C4-2B (cell line): ENCODE measurements around the gene FCHSD1.

Source experiments
- H3K27ac ChIP-seq: fragments of 450-650 bp; 2 replicates; pipeline ENCODE4 v1.5.1; 2017
- ZFX ChIP-seq: fragments of 450-650 bp; IDR thresholded peaks from 2 replicates; pipeline ENCODE4 v1.6.1; 2017
- TF ChIP-seq, protein P1 (sequence below): fragments of 450-650 bp; conservative IDR thresholded peaks from 2 replicates; pipeline ENCODE4 v1.5.1; 2017; ENCODE audit warnings: mild to moderate bottlenecking

FCHSD1 gene

DNA sequence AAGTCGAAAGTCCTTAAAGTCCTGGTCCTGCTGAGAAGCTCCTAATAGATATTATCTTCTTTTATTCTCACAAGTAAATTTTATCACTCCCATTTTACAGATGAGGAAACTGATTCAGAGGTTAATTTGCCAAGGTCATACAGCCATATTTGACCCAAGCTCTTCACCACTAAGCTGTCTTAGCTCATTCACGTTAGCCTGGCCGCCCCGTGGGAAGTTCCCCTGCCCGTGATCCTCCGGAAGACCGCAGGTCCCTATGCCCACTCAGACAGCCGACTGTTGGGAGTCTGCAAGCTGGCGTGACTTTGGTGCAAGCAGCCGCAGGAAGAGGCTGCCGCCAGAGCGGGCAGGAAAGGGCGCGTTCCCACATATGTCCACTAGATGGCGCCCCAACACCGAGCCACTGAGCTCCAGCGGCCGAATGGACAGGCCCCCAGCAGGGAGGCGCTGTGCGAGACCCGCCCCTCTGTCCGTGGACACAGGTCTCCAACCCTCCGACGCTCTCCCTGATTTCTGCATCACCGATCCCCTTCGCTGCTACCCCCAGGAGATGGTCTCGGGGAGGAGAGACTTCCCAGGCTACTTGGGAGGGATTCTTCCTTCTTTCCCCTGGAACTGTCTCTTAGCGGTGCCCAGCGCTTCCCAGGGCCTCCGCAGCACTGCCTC lies 40.8 kb upstream of the FCHSD1 start:
- TF ChIP-seq, protein P1, sequence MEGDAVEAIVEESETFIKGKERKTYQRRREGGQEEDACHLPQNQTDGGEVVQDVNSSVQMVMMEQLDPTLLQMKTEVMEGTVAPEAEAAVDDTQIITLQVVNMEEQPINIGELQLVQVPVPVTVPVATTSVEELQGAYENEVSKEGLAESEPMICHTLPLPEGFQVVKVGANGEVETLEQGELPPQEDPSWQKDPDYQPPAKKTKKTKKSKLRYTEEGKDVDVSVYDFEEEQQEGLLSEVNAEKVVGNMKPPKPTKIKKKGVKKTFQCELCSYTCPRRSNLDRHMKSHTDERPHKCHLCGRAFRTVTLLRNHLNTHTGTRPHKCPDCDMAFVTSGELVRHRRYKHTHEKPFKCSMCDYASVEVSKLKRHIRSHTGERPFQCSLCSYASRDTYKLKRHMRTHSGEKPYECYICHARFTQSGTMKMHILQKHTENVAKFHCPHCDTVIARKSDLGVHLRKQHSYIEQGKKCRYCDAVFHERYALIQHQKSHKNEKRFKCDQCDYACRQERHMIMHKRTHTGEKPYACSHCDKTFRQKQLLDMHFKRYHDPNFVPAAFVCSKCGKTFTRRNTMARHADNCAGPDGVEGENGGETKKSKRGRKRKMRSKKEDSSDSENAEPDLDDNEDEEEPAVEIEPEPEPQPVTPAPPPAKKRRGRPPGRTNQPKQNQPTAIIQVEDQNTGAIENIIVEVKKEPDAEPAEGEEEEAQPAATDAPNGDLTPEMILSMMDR: peak; percentile 98
- no peak for TF ChIP-seq ZFX
- no peak overlapping the region for H3K27ac ChIP-seq

DNA sequence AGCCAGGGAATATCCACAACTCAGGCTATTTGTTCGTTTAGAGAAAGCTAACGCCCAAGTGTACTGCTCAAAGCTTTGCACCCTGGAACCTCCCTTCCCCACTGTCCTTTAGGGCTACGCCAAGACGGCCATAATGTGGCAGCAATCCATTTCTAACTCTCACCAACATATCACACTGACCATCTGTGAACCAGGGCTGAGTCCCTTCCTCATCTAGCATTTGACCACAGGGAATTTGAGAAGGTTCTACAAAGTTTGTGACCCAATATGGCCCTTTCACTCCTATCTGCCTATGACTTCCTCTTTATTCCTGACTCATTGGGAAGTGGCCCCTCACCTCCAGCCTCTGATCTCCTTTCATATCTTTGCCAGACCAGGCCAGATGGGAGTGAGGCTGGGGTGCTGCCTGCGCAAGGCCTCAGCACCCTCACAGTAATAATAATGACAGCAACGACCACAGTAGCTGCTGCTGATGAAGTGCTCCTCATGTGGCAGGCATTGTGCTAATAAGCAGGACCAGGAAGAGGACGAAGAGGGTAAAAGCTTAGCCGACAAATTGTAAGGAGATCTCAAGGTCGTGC lies 40.2 kb upstream of the FCHSD1 start:
- no peak for TF ChIP-seq ZFX
- TF ChIP-seq, protein P1: no peak
- no peak overlapping the region for H3K27ac ChIP-seq

DNA sequence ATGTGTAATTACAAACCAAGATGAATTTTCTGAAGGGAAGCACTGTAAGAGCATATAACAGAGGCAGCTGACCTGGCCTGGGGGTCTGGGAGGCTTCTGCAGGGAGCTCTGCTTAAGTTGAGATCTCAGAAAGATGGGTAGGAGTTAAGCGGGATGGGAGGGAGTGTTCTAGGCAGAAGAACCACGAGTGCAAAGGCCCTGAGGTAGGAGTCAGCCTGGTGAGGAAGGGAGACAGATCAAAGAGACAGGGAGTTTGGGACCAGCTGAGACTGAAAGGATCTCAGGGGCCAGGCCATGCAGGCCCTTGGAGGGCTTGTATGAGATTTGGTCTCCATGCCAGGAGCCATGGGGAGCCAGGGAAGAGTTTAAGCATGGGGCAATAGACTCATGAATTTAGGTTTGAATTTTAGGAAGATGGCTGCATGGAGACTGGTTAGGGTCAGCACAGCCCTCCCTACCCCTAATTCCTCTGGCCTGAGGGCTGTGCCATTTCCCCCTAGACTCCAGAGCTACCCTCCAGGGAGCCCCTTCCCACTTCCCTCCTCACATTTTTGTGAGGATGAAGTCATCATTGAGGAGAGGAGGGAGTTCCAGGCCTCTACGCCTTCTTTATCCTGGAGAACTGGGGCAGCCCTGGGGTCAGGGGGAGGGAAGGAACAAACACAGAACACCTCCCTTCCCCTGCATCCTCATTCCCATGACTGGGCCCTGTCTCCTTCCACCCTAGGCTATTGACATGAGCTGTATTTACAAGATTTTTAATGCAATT lies 35.6 kb upstream of the FCHSD1 start:
- TF ChIP-seq ZFX: no peak
- TF ChIP-seq, protein P1: no peak
- H3K27ac ChIP-seq: no peak overlapping the region

DNA sequence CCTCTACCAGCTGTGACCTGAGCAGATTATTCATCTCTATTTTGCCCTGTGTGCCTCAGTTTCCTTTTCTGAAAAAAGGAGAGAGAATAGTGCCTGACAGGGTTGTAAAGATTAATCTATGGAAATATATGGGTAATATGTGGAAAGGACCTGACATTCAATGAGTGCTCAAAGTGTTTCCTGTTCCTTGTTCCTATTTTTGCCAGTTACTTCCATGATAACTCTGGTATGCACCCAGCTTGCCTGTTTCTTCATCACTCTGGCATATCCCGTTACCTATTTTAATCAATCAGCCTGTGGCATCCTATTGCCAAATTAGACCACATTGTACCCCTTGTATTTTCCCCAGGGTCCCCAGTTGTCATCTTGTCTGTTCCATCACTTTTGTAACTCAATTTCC lies 34.4 kb upstream of the FCHSD1 start:
- TF ChIP-seq ZFX: no peak
- TF ChIP-seq, protein P1: no peak
- H3K27ac ChIP-seq: no peak overlapping the region

DNA sequence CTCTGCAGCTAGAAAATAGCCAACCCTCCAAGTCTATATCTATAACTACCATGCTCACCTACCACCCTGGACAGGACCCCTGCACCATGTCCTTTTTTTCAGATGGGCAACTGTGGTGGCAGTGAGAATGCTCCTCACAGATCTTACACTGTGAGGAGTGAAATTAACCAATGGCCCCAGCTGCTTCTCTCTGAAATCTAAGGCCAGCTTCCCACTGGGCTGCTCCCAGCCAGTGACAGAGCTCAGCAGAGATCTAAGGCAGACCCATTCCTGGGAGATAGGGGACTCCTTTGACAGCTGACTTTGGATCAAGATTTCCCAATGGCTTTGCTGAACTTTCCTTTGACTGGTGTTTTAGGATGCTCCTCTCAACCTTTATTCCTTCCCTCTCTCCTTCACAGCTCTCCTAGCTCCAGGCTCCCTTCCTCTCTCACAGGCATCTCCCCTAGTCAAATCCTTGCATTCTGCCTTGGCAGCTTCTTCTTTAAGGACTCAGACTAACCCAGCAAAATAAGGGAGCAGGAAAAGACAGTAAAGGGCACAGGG lies 32.5 kb upstream of the FCHSD1 start:
- TF ChIP-seq, protein P1: no peak
- TF ChIP-seq ZFX: no peak
- H3K27ac ChIP-seq: no peak overlapping the region

DNA sequence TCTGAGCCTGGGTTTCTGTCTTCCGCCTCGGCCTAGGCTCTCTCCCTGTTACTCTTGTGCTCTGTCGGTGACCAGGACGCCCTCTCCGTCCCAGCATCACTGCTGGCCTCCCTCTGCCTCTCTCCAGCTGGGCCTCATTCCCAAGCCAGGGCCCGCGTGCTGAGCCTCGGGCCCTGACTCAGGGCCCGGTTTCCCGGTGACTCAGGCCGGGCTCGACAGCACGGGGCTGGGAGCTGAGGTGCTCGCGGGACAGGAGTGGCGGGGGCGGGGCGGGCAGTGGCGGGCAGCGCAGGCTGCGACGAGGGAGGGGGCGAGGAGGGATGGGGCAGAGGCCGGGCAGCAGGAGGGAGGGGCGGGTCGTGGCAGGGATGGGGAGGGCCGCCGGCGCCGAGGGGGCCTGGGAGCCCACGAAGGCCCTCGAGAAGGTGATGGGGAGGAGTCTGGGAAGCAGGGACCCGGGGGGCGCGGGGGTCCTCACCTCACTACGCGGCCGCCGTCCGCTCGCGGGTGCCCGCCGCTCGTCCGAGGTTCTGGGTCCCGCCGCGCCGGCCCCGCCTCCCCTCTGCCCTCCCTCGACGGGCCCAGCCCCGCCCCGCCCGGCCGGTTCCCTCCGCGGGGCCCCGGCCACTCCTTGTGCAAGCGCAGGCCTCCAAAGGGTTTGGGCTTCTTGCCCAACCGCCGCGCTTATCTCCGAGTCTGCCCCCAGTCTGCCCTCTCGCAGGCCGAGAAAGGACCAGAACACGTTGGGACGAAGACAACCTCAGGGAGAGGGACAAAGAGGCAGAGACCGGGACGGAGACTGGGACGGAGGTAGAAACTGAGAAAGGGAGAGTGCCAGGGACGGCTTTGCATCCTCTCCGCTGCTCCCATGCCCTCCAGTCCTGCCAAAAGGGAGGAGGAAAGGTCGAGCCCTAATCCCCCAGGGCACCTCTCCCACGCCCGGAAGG lies 30.8 kb upstream of the FCHSD1 start, which contains the start of gene ARAP3:
Gene ARAP3, minus strand, starts transcription at position 536 of the 947 bp plus-strand sequence. CDS start 1,744 bp downstream, outside the sequence.
- H3K27ac ChIP-seq: peak within 1 kb of the TSS; percentile 29
- TF ChIP-seq, protein P1: no peak
- no peak for TF ChIP-seq ZFX
